Subcutaneous abdominal adipose tissue (tissue), 5 donors: ENCODE data around the gene PLCB1.

Experiments
- H3K27ac ChIP-seq: one replicate; pipeline ENCODE4 v1.7.0; 2013; ENCODE audit warnings: low read depth, mild to moderate bottlenecking, inconsistent platforms, low read length, moderate library complexity
- H3K27me3 ChIP-seq, 5 donors: one replicate each; pipeline ENCODE4 v1.7.0; 2013; ENCODE audit warnings: low read length in 5 of 5, inconsistent platforms in 1 of 5; ENCODE audit not compliant: control insufficient read depth in 5 of 5, insufficient read depth in 4 of 5
- H3K36me3 ChIP-seq, 5 donors: one replicate each; pipeline ENCODE4 v1.7.0; 2013; ENCODE audit warnings: low read length in 5 of 5; ENCODE audit not compliant: control insufficient read depth in 5 of 5, insufficient read depth in 5 of 5
- H3K4me1 ChIP-seq, 5 donors: one replicate each; pipeline ENCODE4 v1.7.0; 2013; ENCODE audit warnings: low read length in 5 of 5, mild to moderate bottlenecking in 3 of 5, moderate library complexity in 1 of 5; ENCODE audit not compliant: control insufficient read depth in 5 of 5, insufficient read depth in 5 of 5
- H3K4me3 ChIP-seq, 5 donors: one replicate each; pipeline ENCODE4 v1.7.0; 2013; ENCODE audit warnings: low read length in 5 of 5, low read depth in 1 of 5
- H3K9ac ChIP-seq, 5 donors: one replicate each; pipeline ENCODE4 v1.7.0; 2013; ENCODE audit warnings: low read length in 5 of 5, mild to moderate bottlenecking in 4 of 5, moderate library complexity in 3 of 5
- H3K9me3 ChIP-seq, 5 donors: one replicate each; pipeline ENCODE4 v1.7.0; 2013; ENCODE audit warnings: low read length in 5 of 5; ENCODE audit not compliant: control insufficient read depth in 5 of 5
- donor health status: healthy.
- donor health status: healthy.
- donor health status: healthy.
- donor health status: healthy.
- donor health status: healthy.

Gene PLCB1

DNA sequence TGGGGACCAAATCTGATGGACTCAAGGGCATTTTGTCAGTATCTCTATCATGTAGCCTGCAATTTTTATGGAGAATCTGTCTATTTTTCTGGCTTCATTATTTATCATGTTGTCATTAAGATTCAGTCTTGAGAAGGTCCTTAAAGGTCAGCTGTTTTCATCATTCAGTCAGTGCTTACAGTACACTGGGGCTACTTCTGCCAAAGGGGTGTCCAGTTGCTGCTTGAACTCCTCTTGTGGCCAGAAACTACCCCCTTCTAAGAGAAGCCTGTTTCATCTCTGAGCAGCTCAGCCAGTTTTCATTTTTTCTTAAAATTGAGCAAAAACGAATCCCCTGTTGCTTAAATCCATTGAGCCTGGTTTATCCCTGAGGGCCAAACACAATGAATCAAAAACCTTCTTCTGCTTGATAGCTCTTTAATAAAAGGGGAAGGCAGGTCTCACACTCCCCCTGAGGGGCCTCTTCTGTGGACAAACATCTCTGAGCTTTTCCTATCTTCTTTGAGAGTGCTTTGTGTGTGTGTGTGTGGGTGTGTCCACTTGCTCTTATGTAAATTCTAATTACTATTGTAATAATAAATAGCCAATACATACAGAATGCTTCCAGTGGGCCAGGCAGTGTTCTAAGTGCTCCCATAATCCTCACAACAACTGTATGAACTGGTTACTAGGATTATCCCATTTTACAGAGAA, 172.2 kb downstream of the PLCB1 start:
- H3K36me3 ChIP-seq, result no peaks in the 10 kb centered on the region
- H3K4me1 ChIP-seq, result peaks cover 0 to 7% (median 3%) of the 10 kb centered on the region in 5 donors
- H3K4me3 ChIP-seq, result no peak overlapping the region
- no peak overlapping the region for H3K27ac ChIP-seq
- no peaks in the 10 kb centered on the region for H3K9me3 ChIP-seq
- no peak overlapping the region for H3K9ac ChIP-seq
- H3K27me3 ChIP-seq, result no peaks in the 10 kb centered on the region

DNA sequence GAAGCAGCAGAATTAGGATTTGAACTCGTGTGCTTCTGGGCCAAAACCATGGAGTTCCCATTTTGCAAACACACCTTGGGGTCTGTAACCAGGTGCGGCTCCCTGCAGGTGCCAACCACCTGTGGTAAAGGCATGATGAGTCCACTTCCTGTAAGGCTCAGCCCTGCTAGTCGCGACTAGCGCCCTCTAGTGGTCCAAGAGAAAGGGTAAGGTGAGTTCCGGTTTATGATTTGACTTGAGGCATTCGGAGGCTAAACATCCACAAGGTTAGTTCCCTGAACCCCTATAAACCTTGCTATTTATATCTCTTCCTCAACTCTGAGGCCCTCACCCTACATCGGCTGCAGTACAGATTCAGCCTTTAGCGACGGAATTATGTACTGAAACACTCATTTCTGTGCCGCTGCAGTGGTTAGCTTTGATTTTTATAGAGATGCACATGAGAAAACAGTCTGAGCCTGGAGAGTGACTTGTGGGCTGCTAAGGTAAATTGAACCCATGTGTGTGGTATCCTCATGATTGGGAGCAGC, 173.4 kb downstream of the PLCB1 start:
- H3K9me3 ChIP-seq, result no peaks in the 10 kb centered on the region
- no peak overlapping the region for H3K27ac ChIP-seq
- H3K27me3 ChIP-seq, result no peaks in the 10 kb centered on the region
- no peaks in the 10 kb centered on the region for H3K36me3 ChIP-seq
- peaks cover 0 to 7% (median 3%) of the 10 kb centered on the region in 5 donors for H3K4me1 ChIP-seq
- H3K4me3 ChIP-seq, result no peak overlapping the region
- H3K9ac ChIP-seq, result no peak overlapping the region

DNA sequence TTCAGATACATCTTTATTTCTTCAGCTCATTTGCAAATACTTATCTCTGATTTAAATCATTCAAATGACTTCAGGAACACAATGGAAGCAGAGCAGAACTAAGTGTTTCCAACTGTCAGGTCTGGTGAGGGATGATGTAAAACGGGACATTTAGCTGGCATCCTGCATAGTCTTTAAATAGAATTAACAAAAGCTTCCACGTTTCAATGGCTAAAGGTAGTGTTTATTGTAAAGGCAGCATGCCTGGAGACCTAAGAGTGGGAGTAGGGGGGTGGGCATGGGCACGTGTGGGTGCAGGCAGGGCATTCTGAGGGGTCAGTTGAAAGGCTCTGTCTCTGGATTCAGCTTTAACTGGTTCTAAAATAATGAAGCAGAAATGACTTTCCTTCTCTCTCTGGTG, 174.9 kb downstream of the PLCB1 start:
- Histone ChIP-seq H3K36me3 (no peaks in the 10 kb centered on the region), H3K9ac (no peak overlapping the region), H3K9me3 (no peaks in the 10 kb centered on the region), H3K27ac (no peak overlapping the region), H3K4me1 (peaks cover 0 to 7% (median 3%) of the 10 kb centered on the region in 5 donors), H3K27me3 (no peaks in the 10 kb centered on the region), H3K4me3 (no peak overlapping the region)

DNA sequence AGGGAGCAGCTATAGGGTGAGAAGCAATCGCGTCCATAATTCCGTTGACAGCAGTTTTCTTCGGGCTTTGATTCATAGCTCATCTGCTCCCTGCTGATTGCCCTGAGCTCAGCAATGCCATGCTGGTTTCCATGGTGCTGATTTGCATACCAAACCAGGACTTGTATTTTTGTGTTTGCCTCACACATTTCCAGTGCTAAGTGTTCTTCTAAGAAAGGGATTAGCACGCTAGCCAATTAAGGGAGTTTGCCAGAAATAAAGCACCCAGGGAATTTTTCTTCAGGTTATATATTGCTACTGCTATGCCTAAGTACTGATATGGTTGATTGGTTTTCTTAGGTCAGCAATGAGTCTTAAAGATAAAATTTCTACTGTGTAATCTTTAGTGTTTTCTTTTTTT, 177.6 kb downstream of the PLCB1 start:
- Histone ChIP-seq H3K27ac (no peak overlapping the region), H3K9me3 (peaks cover 0 to 3% (median 0%) of the 10 kb centered on the region in 5 donors), H3K36me3 (no peaks in the 10 kb centered on the region), H3K27me3 (no peaks in the 10 kb centered on the region), H3K4me3 (no peak overlapping the region), H3K9ac (no peak overlapping the region), H3K4me1 (no peaks in the 10 kb centered on the region)

DNA sequence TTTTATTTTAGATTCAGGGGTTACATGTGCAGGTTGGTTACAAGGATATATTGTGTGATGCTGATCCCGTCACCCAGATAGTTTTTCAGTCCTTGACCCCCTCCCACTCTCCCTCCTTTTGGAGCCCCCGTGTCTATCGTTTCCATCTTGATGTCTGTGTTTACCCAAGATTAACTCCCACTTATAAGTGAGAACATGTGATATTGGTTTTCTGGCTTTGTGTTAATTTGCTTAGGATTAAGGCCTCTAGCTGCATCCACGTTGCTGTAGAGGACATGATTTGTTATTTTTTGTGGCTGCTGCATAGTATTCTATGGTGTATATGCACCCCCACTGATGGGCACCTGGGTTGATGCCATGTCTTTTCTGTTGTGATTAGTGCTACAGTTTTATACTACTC, 178.6 kb downstream of the PLCB1 start:
- Histone ChIP-seq H3K9ac (no peak overlapping the region), H3K27ac (no peak overlapping the region), H3K4me1 (peaks cover 0 to 2% (median 0%) of the 10 kb centered on the region in 5 donors)

DNA sequence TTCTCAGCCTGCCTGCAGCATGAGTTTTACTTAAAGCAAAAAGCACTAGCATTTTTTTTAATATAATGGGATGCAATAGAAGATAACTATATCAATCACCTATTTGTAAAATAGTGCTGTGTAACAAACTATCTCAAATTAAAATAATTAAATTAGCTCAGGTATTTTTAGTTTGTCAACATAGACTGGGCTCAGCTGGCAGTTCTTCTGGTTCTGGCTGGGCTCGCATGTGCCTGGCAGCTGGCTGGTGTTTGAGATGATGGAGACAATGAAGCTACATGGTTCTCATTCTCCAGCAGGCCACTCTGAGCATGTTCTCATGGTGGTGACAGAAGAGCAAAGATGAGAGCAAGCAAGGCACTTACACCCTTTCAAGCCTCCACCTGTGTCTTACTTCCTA, 181.0 kb downstream of the PLCB1 start:
- Histone ChIP-seq H3K36me3 (no peaks in the 10 kb centered on the region), H3K4me1 (peaks cover 0 to 5% (median 0%) of the 10 kb centered on the region in 5 donors), H3K4me3 (no peak overlapping the region), H3K27me3 (no peaks in the 10 kb centered on the region), H3K27ac (no peak overlapping the region), H3K9ac (no peak overlapping the region), H3K9me3 (peaks cover 0 to 3% (median 0%) of the 10 kb centered on the region in 5 donors)

More for the DNA sequence above, 178.6 kb downstream of the PLCB1 start:
- Histone ChIP-seq H3K36me3 (no peaks in the 10 kb centered on the region), H3K9me3 (peaks cover 0 to 3% (median 0%) of the 10 kb centered on the region in 5 donors), H3K4me3 (no peak overlapping the region), H3K27me3 (no peaks in the 10 kb centered on the region)

DNA sequence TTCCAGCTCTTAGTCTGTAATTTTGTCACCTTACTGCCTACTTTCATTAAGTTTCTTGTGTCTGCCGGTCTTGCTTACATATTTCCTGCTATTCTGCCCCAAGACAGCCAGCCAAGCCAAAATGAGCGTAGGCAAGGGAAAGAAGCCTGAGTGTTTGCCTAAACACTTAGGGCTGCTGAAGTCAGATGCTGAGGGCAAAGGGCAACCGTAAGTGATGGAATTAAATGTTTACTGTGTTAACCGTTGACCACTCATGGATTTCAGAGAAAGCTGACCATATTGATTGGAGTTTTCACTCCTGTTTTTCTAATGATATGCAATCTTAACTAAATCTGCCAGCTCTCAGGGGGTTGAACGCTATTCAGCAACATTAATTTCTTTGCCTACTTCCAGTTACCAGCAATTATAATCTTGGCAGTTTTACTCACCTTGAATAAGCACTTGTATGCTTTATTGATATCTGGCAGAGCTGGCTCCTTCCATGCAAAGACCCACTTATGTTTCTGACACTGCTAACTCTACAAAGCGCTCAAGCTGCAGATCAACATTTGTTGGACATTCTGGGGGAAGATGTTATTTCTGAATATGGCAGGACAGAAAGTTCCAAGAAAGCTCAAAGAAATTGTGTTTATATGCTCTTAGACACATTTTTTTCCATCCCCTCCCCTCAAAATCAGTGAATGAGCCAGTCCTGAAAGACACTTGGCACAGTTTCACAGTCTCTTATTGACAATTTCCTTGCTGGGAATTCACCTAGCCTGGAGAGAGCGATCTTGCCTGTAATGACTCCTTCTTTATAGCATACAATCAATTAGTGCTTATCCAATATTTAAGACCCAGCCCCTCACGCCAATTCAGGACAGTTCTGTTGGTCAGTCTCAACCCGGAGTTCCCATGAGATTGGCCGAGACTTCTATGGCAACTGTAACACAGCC, 183.8 kb downstream of the PLCB1 start:
- Histone ChIP-seq H3K4me3 (no peak overlapping the region), H3K4me1 (peaks cover 0 to 9% (median 6%) of the 10 kb centered on the region in 5 donors), H3K9me3 (peaks cover 0 to 3% (median 0%) of the 10 kb centered on the region in 5 donors), H3K36me3 (no peaks in the 10 kb centered on the region), H3K27ac (no peak overlapping the region), H3K27me3 (no peaks in the 10 kb centered on the region), H3K9ac (no peak overlapping the region)

DNA sequence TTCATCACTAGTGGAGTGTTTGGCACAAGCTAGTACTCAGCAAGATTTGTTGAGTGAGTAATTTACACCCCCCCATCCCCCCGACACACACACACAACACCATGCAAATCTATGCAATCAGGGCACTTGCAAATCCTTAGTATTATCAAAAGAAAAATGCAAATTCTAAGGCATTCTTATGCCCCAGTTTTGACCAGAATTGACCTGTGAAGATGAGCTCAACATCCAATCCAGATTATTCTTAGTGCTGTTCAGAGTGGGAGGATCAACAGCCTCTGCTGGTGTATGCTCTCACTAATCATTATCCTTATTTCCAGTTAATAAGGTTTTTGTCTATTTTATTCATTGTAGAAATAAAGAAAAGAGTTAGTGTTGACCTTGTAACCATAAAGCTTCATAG, 185.4 kb downstream of the PLCB1 start:
- Histone ChIP-seq H3K4me3 (no peak overlapping the region), H3K9me3 (peaks cover 0 to 3% (median 0%) of the 10 kb centered on the region in 5 donors), H3K9ac (no peak overlapping the region), H3K27me3 (no peaks in the 10 kb centered on the region), H3K36me3 (no peaks in the 10 kb centered on the region), H3K4me1 (peaks cover 0 to 9% (median 6%) of the 10 kb centered on the region in 5 donors), H3K27ac (no peak overlapping the region)

DNA sequence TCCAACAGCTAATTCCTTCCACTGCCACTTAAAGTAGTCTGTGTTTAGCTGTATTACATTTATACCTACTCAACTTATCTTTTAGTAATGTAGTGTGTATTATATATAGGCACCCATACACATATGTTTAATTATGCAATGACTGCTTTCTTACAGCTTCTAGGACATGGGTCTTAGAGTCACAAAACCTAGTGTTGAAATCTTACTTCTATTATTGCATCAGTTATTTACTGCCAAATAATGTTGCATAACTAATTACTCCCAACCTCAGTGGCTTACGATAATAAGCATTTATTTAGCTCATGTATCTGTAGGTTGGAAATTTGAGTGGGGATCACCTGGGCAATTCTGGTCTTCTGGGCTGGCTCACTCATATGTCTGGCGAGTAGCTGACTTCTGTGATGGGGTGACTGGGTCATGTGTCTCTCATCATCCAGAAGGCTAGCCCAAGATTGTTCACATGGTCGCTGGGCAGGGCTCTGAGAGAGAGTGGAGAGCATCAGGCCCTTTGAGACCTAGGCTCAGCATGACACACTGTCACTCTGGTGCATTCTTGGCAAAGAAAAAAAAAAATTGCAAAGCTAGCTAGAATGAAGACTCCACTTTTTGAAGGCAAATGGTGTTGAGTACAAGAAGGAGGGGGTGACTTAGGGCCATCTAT, 187.0 kb downstream of the PLCB1 start:
- peaks cover 0 to 9% (median 6%) of the 10 kb centered on the region in 5 donors for H3K4me1 ChIP-seq
- no peak overlapping the region for H3K9ac ChIP-seq
- no peaks in the 10 kb centered on the region for H3K36me3 ChIP-seq
- no peak overlapping the region for H3K27ac ChIP-seq
- no peaks in the 10 kb centered on the region for H3K9me3 ChIP-seq
- no peak overlapping the region for H3K4me3 ChIP-seq
- no peaks in the 10 kb centered on the region for H3K27me3 ChIP-seq
